Measurements from ENCODE around the gene STK4. TPM values are rescaled to one million over a fixed set of nuclear protein-coding genes. Genes with fewer than 3 reads are reported as not detected.
"Not testable (repeated sequence)": the region's sequence is repeated elsewhere in the genome, so short reads cannot be mapped to it uniquely, and the experiment has no call there.

The STK4 gene
- total RNA-seq, 2 experiments from 2014 or later: 126 to 128 TPM

- Mint-ChIP-seq H3K4me1 (ENCODE audit: low read depth) (peaks cover 71% of the 10 kb centered on the region), H3K36me3 (peaks cover 40% of the 10 kb centered on the region), H3K27ac (peak overlapping the region; percentile 43), H3K4me3 (no peak overlapping the region), H3K27me3 (no peaks in the 10 kb centered on the region), H3K9me3 (no peaks in the 10 kb centered on the region)
- intact Hi-C loops (cut with micrococcal nuclease): no loop called here
- ChIA-PET CTCF (interaction anchor here (0.9 to 3.1 kb wide), 6 partner anchors 8 to 46 kb away, joined by 3 to 13 read pairs (median 4); no protein-coding TSS in a partner anchor), POLR2A (no interaction called here)
- DNase-seq: no peak
Measured at GRCh38 chr20:45059022-45059728, 92.9 kb downstream of the STK4 start.

DNA sequence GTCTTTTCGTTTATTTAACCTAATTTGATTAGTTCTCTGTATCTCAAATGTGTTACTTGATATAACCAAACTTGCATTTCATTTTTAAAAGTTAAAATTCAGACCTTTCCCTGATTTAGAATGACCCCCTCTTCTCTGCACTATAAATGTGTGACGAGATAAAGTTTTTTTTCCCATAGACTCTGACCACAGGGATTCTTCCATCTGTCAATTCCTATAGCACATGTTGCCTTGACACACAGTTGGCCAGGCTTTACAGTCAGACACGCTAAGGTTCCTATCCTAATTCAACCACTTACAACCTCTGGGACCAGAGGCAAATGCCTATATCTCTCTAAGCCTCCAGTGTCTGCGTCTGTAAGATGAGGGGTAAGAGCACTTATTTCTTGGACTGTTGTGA, 94.0 kb downstream of the STK4 start:
- CTCF ChIA-PET: interaction anchor here (0.9 to 3.1 kb wide), 5 partner anchors 9 to 17 kb away, joined by 3 to 13 read pairs (median 3); no protein-coding TSS in a partner anchor
- H3K27me3 Mint-ChIP-seq: no peaks in the 10 kb centered on the region
- intact Hi-C loops (cut with micrococcal nuclease): loop anchor here (2.0 kb wide), 1 partner anchor 15 kb away; no protein-coding TSS in a partner anchor
- DNase-seq: no peak
- H3K4me3 Mint-ChIP-seq: no peak overlapping the region
- H3K4me1 Mint-ChIP-seq (ENCODE audit: low read depth): peaks cover 72% of the 10 kb centered on the region
- no peak overlapping the region for H3K27ac Mint-ChIP-seq
- POLR2A ChIA-PET: no interaction called here
- peaks cover 42% of the 10 kb centered on the region for H3K36me3 Mint-ChIP-seq
- H3K9me3 Mint-ChIP-seq: no peaks in the 10 kb centered on the region

DNA sequence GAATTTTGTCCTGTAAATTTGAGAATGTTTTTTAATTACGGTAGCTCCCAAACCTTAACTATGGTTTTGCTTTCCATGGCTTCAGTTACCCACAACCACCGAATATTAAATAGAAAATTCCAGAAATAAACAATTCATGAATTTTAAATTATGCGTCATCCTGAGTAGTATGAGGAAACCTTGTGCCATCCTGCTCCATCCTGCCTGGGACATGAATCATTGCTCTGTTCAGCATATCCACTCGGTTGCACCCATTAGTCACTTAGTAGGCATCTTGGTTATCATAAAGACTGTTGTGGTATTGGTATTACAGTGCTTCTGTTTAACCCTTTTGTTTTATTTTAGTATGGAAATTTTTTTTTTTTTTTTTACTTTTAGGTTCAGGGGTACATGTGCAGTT, 94.9 kb downstream of the STK4 start:
- no peaks in the 10 kb centered on the region for H3K27me3 Mint-ChIP-seq
- CTCF ChIA-PET: interaction anchor here (0.6 to 3.1 kb wide), 5 partner anchors 8 to 35 kb away, joined by 3 to 13 read pairs (median 3); no protein-coding TSS in a partner anchor
- no peak overlapping the region for H3K27ac Mint-ChIP-seq
- H3K4me3 Mint-ChIP-seq: no peak overlapping the region
- peaks cover 39% of the 10 kb centered on the region for H3K36me3 Mint-ChIP-seq
- no peaks in the 10 kb centered on the region for H3K9me3 Mint-ChIP-seq
- peaks cover 72% of the 10 kb centered on the region for H3K4me1 Mint-ChIP-seq (ENCODE audit: low read depth)
- intact Hi-C loops (cut with micrococcal nuclease): loop anchor here (2.0 kb wide), 1 partner anchor 16 kb away; no protein-coding TSS in a partner anchor
- POLR2A ChIA-PET: no interaction called here
- peak; percentile 39 for DNase-seq

DNA sequence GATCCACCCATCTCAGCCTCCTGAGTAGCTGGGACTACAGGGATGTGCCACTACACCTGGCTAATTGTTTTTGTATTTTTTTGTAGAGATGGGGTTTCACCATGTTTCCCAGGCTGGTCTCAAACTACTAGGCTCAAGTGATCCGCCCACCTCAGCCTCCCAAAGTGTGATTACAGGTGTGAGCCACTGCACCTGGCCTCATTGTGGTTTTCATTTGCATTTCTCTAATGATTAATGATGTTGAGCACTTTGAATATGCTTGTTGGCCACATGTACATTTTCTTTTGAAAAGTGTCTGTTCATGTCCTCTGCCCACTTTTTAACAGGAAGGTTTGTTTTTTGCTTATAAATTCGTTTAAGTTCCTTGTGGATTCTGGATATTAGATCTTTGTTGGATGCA, 96.8 kb downstream of the STK4 start:
- intact Hi-C loops (cut with micrococcal nuclease); H3K27me3 Mint-ChIP-seq; POLR2A ChIA-PET; H3K4me3 Mint-ChIP-seq; H3K9me3 Mint-ChIP-seq: not testable (repeated sequence)
- CTCF ChIA-PET: interaction anchor here (1.6 kb wide), 1 partner anchor 32 kb away, joined by 6 read pairs; no protein-coding TSS in a partner anchor
- DNase-seq: peak; percentile 19
- Mint-ChIP-seq H3K4me1 (ENCODE audit: low read depth) (peaks cover 80% of the 10 kb centered on the region), H3K27ac (peak overlapping the region; percentile 35), H3K36me3 (peaks cover 46% of the 10 kb centered on the region)

DNA sequence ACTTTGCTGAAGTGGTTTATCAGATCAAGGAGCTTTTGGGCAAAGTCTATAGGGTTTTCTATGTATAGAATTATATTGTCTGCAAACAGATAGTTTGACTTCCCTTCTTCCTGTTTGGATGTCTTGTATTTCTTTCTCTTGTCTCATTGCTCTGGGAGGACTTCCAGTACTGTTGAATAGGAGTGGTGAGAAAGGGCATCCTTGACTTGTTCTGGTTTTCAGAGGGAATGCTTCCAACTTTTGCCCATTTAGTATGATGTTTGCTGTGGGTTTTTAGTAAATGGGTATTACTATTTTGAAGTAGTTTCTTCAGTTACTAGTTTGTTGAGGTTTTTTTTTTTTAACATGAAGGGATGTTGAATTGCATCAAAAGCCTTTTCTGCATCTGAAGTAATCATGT, 98.5 kb downstream of the STK4 start:
- Mint-ChIP-seq H3K27me3 (no peaks in the 10 kb centered on the region), H3K27ac (peak overlapping the region; percentile 52), H3K36me3 (peaks cover 45% of the 10 kb centered on the region), H3K4me1 (ENCODE audit: low read depth) (peaks cover 80% of the 10 kb centered on the region), H3K4me3 (no peak overlapping the region), H3K9me3 (no peaks in the 10 kb centered on the region)
- no peak for DNase-seq
- ChIA-PET POLR2A (interaction anchor here (1.0 kb wide), 1 partner anchor 12 kb away, joined by 3 read pairs; no protein-coding TSS in a partner anchor), CTCF (interaction anchor here (1.3 to 2.4 kb wide), 2 partner anchors 21 to 54 kb away, joined by 3 to 19 read pairs; no protein-coding TSS in a partner anchor)
- intact Hi-C loops (cut with micrococcal nuclease): no loop called here

DNA sequence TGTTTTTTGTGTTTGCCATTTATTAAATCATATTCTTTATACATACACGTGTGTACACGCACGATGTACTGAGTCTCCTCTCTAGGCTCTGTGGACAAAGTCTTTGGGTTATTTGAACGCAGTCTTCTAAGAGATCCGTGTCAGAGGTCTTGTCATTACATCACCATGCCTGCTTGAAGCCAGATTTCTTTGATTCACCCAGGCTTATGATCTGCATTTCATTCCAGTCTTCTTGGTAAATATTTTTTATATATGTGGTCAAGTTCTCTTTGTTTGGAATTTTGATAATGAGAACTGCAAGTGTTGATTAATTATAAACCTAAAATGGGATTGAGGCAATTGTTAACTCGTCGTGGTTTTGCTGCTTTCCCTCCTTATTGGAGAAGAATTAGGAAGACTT, 100.1 kb downstream of the STK4 start:
- ChIA-PET CTCF (interaction anchor here (1.0 to 2.4 kb wide), 5 partner anchors 22 to 227 kb away, joined by 4 to 19 read pairs (median 7); no protein-coding TSS in a partner anchor), POLR2A (no interaction called here)
- no peaks in the 10 kb centered on the region for H3K9me3 Mint-ChIP-seq
- intact Hi-C loops (cut with micrococcal nuclease): no loop called here
- peaks cover 80% of the 10 kb centered on the region for H3K4me1 Mint-ChIP-seq (ENCODE audit: low read depth)
- no peak overlapping the region for H3K27ac Mint-ChIP-seq
- H3K27me3 Mint-ChIP-seq: no peaks in the 10 kb centered on the region
- peaks cover 44% of the 10 kb centered on the region for H3K36me3 Mint-ChIP-seq
- no peak overlapping the region for H3K4me3 Mint-ChIP-seq
- no peak for DNase-seq

DNA sequence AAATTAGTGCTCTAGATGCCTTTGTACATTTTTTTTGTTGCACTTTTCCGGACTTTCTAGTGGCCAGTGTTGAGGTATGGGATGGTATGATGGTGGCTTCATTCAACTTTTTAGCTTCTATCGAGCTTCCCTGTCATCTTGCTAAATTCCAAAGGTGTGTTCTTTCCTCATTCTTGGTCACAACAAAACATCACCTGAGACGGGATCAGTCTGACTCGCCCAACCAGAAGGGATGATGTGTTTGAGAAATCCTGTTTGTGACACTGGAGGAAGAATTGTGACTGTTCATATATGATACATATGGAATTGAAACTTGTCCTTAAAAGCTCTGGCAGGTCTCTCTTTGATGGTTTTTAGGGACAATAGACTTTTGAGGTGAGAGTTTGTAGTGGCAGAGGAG, 100.8 kb downstream of the STK4 start:
- H3K4me3 Mint-ChIP-seq: no peak overlapping the region
- CTCF ChIA-PET: interaction anchor here (1.0 to 2.1 kb wide), 4 partner anchors 23 to 227 kb away, joined by 4 to 13 read pairs (median 6); no protein-coding TSS in a partner anchor
- peaks cover 44% of the 10 kb centered on the region for H3K36me3 Mint-ChIP-seq
- H3K27me3 Mint-ChIP-seq: no peaks in the 10 kb centered on the region
- no peaks in the 10 kb centered on the region for H3K9me3 Mint-ChIP-seq
- H3K27ac Mint-ChIP-seq: peak overlapping the region; percentile 16
- DNase-seq: no peak
- peaks cover 77% of the 10 kb centered on the region for H3K4me1 Mint-ChIP-seq (ENCODE audit: low read depth)
- POLR2A ChIA-PET: no interaction called here
- intact Hi-C loops (cut with micrococcal nuclease): no loop called here

DNA sequence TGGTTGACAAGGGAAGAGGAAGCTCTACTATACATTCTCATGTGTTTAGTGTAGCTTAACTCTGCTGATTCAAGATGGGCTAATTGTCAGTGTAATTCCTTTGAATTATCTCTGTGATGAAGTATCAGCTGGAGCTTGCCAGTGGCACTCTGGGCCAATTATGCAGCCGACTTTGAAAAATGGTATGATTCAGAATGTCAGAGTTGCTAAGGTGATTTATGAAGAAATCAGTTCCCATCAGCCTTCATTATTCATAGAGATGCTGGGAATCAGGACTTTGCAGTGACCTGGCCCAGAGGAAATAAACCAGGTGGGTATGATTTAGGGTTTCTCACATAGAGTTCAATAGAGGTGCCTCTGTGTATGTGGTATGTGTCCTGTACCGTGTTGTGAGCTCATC, 101.2 kb downstream of the STK4 start:
- no peak for DNase-seq
- H3K36me3 Mint-ChIP-seq: peaks cover 41% of the 10 kb centered on the region
- H3K4me3 Mint-ChIP-seq: no peak overlapping the region
- H3K27me3 Mint-ChIP-seq: no peaks in the 10 kb centered on the region
- peak overlapping the region; percentile 16 for H3K27ac Mint-ChIP-seq
- intact Hi-C loops (cut with micrococcal nuclease): no loop called here
- ChIA-PET POLR2A (no interaction called here), CTCF (interaction anchor here (1.0 to 2.1 kb wide), 4 partner anchors 23 to 226 kb away, joined by 4 to 13 read pairs (median 6); no protein-coding TSS in a partner anchor)
- peaks cover 76% of the 10 kb centered on the region for H3K4me1 Mint-ChIP-seq (ENCODE audit: low read depth)
- H3K9me3 Mint-ChIP-seq: no peaks in the 10 kb centered on the region

GRCh38 chr20:45069261-45069660, 102.9 kb downstream of the STK4 start:
- Mint-ChIP-seq H3K4me1 (ENCODE audit: low read depth) (peaks cover 76% of the 10 kb centered on the region), H3K27ac (peak overlapping the region; percentile 35), H3K9me3 (no peaks in the 10 kb centered on the region), H3K36me3 (peaks cover 34% of the 10 kb centered on the region), H3K4me3 (no peak overlapping the region), H3K27me3 (no peaks in the 10 kb centered on the region)
- POLR2A ChIA-PET: no interaction called here
- no peak for DNase-seq
- intact Hi-C loops (cut with micrococcal nuclease): no loop called here
- CTCF ChIA-PET: interaction anchor here (1.2 kb wide), 1 partner anchor 9 kb away, joined by 3 read pairs; no protein-coding TSS in a partner anchor

GRCh38 chr20:45070932-45071632, 104.8 kb downstream of the STK4 start:
- H3K36me3 Mint-ChIP-seq: peaks cover 40% of the 10 kb centered on the region

DNA sequence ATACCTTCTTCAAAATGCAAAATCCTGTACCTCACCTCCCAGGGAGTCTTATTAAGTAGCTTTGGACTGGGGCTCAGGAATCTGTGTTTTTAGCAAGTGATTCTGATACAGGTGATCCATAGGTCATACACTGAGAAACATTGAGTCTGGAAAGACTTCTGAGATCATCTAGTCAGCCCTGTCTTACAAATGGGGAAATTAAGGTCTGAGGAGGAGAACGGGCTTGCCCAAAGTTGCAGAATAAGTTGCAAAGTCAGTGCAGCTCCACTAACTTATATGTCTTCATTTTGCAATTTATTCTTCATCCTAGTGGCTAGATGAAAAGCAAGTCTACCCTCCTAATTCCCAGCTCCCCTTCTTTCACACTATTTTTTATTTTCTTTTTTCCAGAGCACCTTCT, 105.8 kb downstream of the STK4 start:
- Mint-ChIP-seq H3K4me1 (ENCODE audit: low read depth) (peaks cover 52% of the 10 kb centered on the region), H3K9me3 (no peaks in the 10 kb centered on the region), H3K36me3 (peaks cover 40% of the 10 kb centered on the region), H3K27me3 (no peaks in the 10 kb centered on the region), H3K27ac (peak overlapping the region; percentile 30), H3K4me3 (no peak overlapping the region)
- intact Hi-C loops (cut with micrococcal nuclease): no loop called here
- ChIA-PET POLR2A (interaction anchor here (0.6 kb wide), 1 partner anchor 11 kb away, joined by 3 read pairs; no protein-coding TSS in a partner anchor), CTCF (interaction anchor here (0.6 to 2.5 kb wide), 6 partner anchors 21 to 449 kb away, joined by 3 to 18 read pairs (median 4); no protein-coding TSS in a partner anchor)
- DNase-seq: no peak

More at GRCh38 chr20:45070932-45071632, 104.8 kb downstream of the STK4 start:
- intact Hi-C loops (cut with micrococcal nuclease): no loop called here
- peaks cover 60% of the 10 kb centered on the region for H3K4me1 Mint-ChIP-seq (ENCODE audit: low read depth)
- no peak for DNase-seq
- ChIA-PET POLR2A (no interaction called here), CTCF (interaction anchor here (0.8 to 2.5 kb wide), 5 partner anchors 25 to 222 kb away, joined by 4 to 18 read pairs (median 5); no protein-coding TSS in a partner anchor)
- no peak overlapping the region for H3K4me3 Mint-ChIP-seq
- no peak overlapping the region for H3K27ac Mint-ChIP-seq
- H3K9me3 Mint-ChIP-seq: no peaks in the 10 kb centered on the region
- no peaks in the 10 kb centered on the region for H3K27me3 Mint-ChIP-seq

DNA sequence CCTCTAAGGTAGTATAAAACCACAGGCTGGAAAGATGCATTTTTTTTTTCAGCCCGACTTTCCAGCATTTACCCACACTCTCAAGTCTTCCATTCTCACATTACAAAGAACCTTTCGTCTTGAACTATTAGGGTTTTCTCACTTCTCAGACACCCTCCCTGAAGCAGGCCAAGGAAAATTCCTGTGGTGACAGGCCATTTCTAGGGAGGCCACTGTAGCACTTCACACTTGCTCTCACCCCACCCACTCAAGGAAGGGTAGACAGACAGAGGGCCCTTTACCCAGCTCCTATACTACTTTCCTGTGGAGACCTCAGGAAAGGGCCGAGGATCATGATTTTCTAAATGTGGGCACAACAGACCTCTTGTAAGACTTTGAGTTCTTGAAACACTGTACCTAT, 106.9 kb downstream of the STK4 start:
- DNase-seq: no peak
- no peaks in the 10 kb centered on the region for H3K27me3 Mint-ChIP-seq
- POLR2A ChIA-PET: no interaction called here
- H3K4me1 Mint-ChIP-seq (ENCODE audit: low read depth): peaks cover 41% of the 10 kb centered on the region
- CTCF ChIA-PET: interaction anchor here (1.3 to 2.5 kb wide), 2 partner anchors 23 to 29 kb away, joined by 3 to 18 read pairs; no protein-coding TSS in a partner anchor
- H3K4me3 Mint-ChIP-seq: no peak overlapping the region
- intact Hi-C loops (cut with micrococcal nuclease): no loop called here
- H3K9me3 Mint-ChIP-seq: no peaks in the 10 kb centered on the region
- H3K27ac Mint-ChIP-seq: peak overlapping the region; percentile 59
- H3K36me3 Mint-ChIP-seq: peaks cover 41% of the 10 kb centered on the region

All from activated CD4-positive, alpha-beta memory T cell treated with anti-CD3 and anti-CD28 coated beads for 36 hours (primary cell).